OCI-LY1 (cell line): ENCODE data around the gene HS3ST4.

Source experiments
- H2AFZ ChIP-seq: fragments of 200-600 bp; sonication (generic), shearing (Covaris generic); 2 replicates; pipeline ENCODE4 v1.6.0; 2014; ENCODE audit warnings: antibody characterized with exemption, mild to moderate bottlenecking, low read length
- H3F3A ChIP-seq: fragments of 200-600 bp; sonication (generic), shearing (Covaris generic); 2 replicates; pipeline ENCODE4 v1.6.0; 2014; ENCODE audit warnings: mild to moderate bottlenecking, antibody characterized with exemption, low read length, moderate library complexity; ENCODE audit not compliant: insufficient read depth
- H3K27ac ChIP-seq: fragments of 200-600 bp; sonication (generic); 2 replicates; pipeline ENCODE4 v1.5.1; 2014; ENCODE audit warnings: low read length, mixed run types, mild to moderate bottlenecking, low read depth; ENCODE audit not compliant: poor library complexity, severe bottlenecking
- H3K27me3 ChIP-seq: fragments of 200-600 bp; sonication (generic); 2 replicates; pipeline ENCODE4 v1.6.0; 2014; ENCODE audit warnings: antibody characterized with exemption, mild to moderate bottlenecking, low read length, moderate library complexity; ENCODE audit not compliant: insufficient read depth
- H3K36me3 ChIP-seq: fragments of 200-600 bp; sonication (generic); 2 replicates; pipeline ENCODE4 v1.6.1; 2014; ENCODE audit warnings: mild to moderate bottlenecking, antibody characterized with exemption, low read length, moderate library complexity, mixed read lengths; ENCODE audit not compliant: insufficient read depth
- H3K4me1 ChIP-seq: fragments of 200-600 bp; sonication (generic); 2 replicates; pipeline ENCODE4 v1.5.1; 2014; ENCODE audit warnings: mild to moderate bottlenecking, low read length, moderate library complexity; ENCODE audit not compliant: insufficient read depth, severe bottlenecking
- H3K4me2 ChIP-seq: fragments of 200-600 bp; sonication (generic), shearing (Covaris generic); 2 replicates; pipeline ENCODE4 v1.6.1; 2014; ENCODE audit warnings: low read length
- H3K4me3 ChIP-seq: fragments of 200-600 bp; sonication (generic); 2 replicates; pipeline ENCODE4 v1.5.1; 2014; ENCODE audit warnings: low read length, low read depth, mild to moderate bottlenecking, mixed read lengths; ENCODE audit not compliant: poor library complexity, severe bottlenecking
- H3K79me2 ChIP-seq: fragments of 200-600 bp; shearing (Covaris generic); 2 replicates; pipeline ENCODE4 v1.6.1; 2016; ENCODE audit warnings: mixed run types, low read length, mixed read lengths; ENCODE audit not compliant: insufficient read depth
- H3K9ac ChIP-seq: fragments of 200-600 bp; sonication (generic), shearing (Covaris generic); 2 replicates; pipeline ENCODE4 v1.6.1; 2014; ENCODE audit warnings: mild to moderate bottlenecking, low read length, mixed read lengths
- H3K9me2 ChIP-seq: fragments of 200-600 bp; sonication (generic), shearing (Covaris generic); 2 replicates; pipeline ENCODE4 v1.6.1; 2014; ENCODE audit warnings: low read depth, mild to moderate bottlenecking, low read length, mixed read lengths
- H3K9me3 ChIP-seq: fragments of 200-600 bp; shearing (Covaris generic); 2 replicates; pipeline ENCODE4 v1.6.1; 2014; ENCODE audit warnings: low read length, mixed read lengths
- H4K20me1 ChIP-seq: fragments of 200-600 bp; sonication (generic), shearing (Covaris generic); 2 replicates; pipeline ENCODE4 v1.6.0; 2016; ENCODE audit warnings: mild to moderate bottlenecking, low read length; ENCODE audit not compliant: insufficient read depth
- CTCF ChIP-seq: fragments of 200-600 bp; sonication (generic), shearing (Covaris generic); IDR thresholded peaks from 2 replicates; pipeline ENCODE4 v1.5.1; 2017; ENCODE audit warnings: mild to moderate bottlenecking, antibody characterized with exemption, low read length, moderate library complexity, mixed read lengths
- EZH2 ChIP-seq: fragments of 200-600 bp; sonication (generic), shearing (Covaris generic); IDR thresholded peaks from 2 replicates; pipeline ENCODE4 v1.8.0; 2017; ENCODE audit warnings: borderline replicate concordance, mixed run types, mild to moderate bottlenecking, antibody characterized with exemption, low read length, moderate library complexity, mixed read lengths

HS3ST4 gene

GRCh38 chr16:25796239-25796638 lies 104.5 kb downstream of the HS3ST4 start:
- Histone ChIP-seq H3K79me2 (no peaks in the 10 kb centered on the region), H3K27ac (no peak overlapping the region), H3F3A (no peaks in the 10 kb centered on the region), H3K27me3 (no peaks in the 10 kb centered on the region), H3K9me2 (no peaks in the 10 kb centered on the region), H3K4me1 (no peaks in the 10 kb centered on the region), H3K9me3 (no peaks in the 10 kb centered on the region), H3K4me2 (no peak overlapping the region), H3K9ac (no peak overlapping the region), H3K36me3 (no peaks in the 10 kb centered on the region), H2AFZ (no peak overlapping the region), H4K20me1 (no peaks in the 10 kb centered on the region), H3K4me3 (no peak overlapping the region)
- TF ChIP-seq CTCF, result no peak
- TF ChIP-seq EZH2, result no peak

DNA sequence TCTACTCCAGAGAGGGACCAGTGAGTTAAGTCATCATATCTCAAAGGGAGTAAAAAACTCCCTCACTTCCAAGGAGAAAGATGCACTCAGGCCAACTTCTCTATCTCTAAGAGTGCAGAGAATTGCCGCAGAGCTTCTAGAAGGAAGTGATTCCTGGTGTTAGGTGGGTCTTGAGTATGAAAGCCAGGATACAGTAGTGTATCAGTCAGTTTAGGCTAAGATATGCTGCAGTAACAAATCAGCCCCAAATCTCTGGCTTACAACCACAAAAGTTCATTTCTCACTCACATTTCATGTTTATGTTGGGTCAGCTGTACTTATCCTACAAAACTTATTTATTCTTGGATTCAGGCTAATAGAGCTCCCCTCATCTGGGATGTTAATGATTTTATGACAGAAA lies 106.3 kb downstream of the HS3ST4 start:
- H3K9ac ChIP-seq, result no peak overlapping the region
- no peaks in the 10 kb centered on the region for H3F3A ChIP-seq
- H3K4me2 ChIP-seq, result no peak overlapping the region
- no peaks in the 10 kb centered on the region for H3K9me3 ChIP-seq
- H3K9me2 ChIP-seq, result no peaks in the 10 kb centered on the region
- H2AFZ ChIP-seq, result no peak overlapping the region
- H3K79me2 ChIP-seq, result no peaks in the 10 kb centered on the region
- no peaks in the 10 kb centered on the region for H4K20me1 ChIP-seq
- H3K4me3 ChIP-seq, result no peak overlapping the region
- TF ChIP-seq EZH2 (no peak), CTCF (no peak)
- H3K27ac ChIP-seq, result no peak overlapping the region
- H3K36me3 ChIP-seq, result no peaks in the 10 kb centered on the region
- no peaks in the 10 kb centered on the region for H3K4me1 ChIP-seq
- no peaks in the 10 kb centered on the region for H3K27me3 ChIP-seq

- Histone ChIP-seq H3K79me2 (no peaks in the 10 kb centered on the region), H3K4me1 (no peaks in the 10 kb centered on the region), H2AFZ (no peak overlapping the region), H3K27me3 (no peaks in the 10 kb centered on the region), H3K36me3 (no peaks in the 10 kb centered on the region), H3K4me3 (no peak overlapping the region), H3K9me2 (no peaks in the 10 kb centered on the region), H3K9ac (no peak overlapping the region), H3K4me2 (no peak overlapping the region), H3K9me3 (no peaks in the 10 kb centered on the region), H3K27ac (no peak overlapping the region), H4K20me1 (no peaks in the 10 kb centered on the region), H3F3A (no peaks in the 10 kb centered on the region)
- TF ChIP-seq EZH2 (no peak), CTCF (no peak)
These were observed 108.1 kb downstream of the HS3ST4 start for GRCh38 chr16:25799816-25800215.
